Measurements from ENCODE around the gene CAT.

Gene CAT

DNA sequence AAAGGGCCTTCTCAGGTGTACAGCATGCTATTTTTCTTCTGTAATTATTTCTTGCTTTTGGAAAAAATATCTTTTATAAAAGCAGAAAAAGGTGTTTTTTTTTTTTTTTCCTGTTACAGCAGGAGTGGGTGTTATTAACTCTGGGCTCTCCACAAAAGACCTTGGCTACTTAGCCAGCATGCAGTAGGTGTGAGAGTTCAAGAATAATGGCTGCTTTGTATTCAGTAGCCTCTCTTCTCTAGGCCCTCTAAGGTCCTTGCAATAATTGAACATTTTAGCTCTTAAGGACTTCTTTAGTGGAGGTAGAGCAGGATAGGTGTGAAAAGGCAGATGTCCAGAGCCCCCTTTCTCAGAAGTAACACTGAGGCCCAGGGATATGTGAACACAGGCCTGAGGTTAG lies 71.5 kb downstream of the CAT start:
- Histone ChIP-seq H3K9me3 (no peaks in the 10 kb centered on the region), H3K27me3 (no peaks in the 10 kb centered on the region), H3K4me3 (ENCODE audit: low read depth in 1 of 2, low read length in 1 of 2) (no peak overlapping the region), H3K27ac (no peak overlapping the region), H3K36me3 (no peaks in the 10 kb centered on the region), H3K4me1 (ENCODE audit: control insufficient read depth in 1 of 2, insufficient read depth in 1 of 2, low read depth in 1 of 2, low read length in 1 of 2) (no peaks in the 10 kb centered on the region)
- no peak for TF ChIP-seq CTCF (IDR thresholded peaks at IDR 0.05)

GRCh38 chr11:34510673-34511072 lies 71.9 kb downstream of the CAT start:
- Histone ChIP-seq H3K4me3 (ENCODE audit: low read depth in 1 of 2, low read length in 1 of 2) (no peak overlapping the region), H3K27ac (no peak overlapping the region), H3K36me3 (no peaks in the 10 kb centered on the region), H3K27me3 (no peaks in the 10 kb centered on the region), H3K9me3 (no peaks in the 10 kb centered on the region), H3K4me1 (ENCODE audit: control insufficient read depth in 1 of 2, insufficient read depth in 1 of 2, low read depth in 1 of 2, low read length in 1 of 2) (no peaks in the 10 kb centered on the region)
- no peak for TF ChIP-seq CTCF (IDR thresholded peaks at IDR 0.05)

DNA sequence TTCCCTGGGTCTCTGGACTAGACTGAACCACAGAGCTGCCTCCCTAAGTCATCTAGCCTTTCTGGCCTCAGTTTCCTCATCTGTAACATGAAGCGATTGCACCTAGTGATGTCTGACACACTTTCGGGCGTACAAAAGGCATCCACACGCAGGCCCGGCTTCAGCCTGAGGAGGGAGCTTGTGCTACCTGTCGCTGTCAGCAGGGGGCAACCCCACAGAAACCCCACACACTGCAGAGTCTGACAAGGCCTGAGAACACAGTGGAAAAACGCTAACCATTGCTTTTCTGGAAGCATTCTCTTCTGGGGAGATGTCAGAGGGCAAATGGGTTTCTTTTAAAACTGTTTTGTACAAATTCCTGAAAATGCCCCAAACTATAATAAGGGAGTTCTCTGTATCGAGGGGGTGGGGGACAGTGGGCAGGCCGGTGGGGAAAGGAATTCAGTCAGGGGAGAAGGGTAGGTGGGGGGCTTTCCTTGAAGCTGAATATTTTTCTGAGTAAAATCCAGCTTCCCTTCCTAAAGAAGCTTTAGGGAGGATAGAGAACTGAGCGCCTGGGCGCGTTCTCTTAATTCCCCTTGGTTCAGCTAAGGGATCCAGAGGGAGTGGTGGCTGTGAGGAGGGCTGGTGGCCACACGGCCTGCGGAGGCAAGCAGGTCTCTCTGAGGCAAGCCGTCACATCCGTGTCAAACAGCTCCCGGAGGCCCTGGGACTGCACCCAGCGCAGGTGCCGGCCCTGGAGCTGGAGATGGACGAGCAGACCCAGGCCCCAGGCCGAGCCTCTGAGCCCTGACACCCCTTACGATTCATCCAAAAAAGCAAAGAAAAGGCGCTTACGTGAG lies 74.3 kb downstream of the CAT start:
- no peaks in the 10 kb centered on the region for H3K4me1 ChIP-seq (ENCODE audit: control insufficient read depth in 1 of 2, insufficient read depth in 1 of 2, low read depth in 1 of 2, low read length in 1 of 2)
- H3K27me3 ChIP-seq = peaks cover 11% of the 10 kb centered on the region
- no peaks in the 10 kb centered on the region for H3K36me3 ChIP-seq
- H3K4me3 ChIP-seq (ENCODE audit: low read depth in 1 of 2, low read length in 1 of 2) = no peak overlapping the region
- TF ChIP-seq CTCF (IDR thresholded peaks at IDR 0.05) = no peak
- no peaks in the 10 kb centered on the region for H3K9me3 ChIP-seq
- no peak overlapping the region for H3K27ac ChIP-seq

DNA sequence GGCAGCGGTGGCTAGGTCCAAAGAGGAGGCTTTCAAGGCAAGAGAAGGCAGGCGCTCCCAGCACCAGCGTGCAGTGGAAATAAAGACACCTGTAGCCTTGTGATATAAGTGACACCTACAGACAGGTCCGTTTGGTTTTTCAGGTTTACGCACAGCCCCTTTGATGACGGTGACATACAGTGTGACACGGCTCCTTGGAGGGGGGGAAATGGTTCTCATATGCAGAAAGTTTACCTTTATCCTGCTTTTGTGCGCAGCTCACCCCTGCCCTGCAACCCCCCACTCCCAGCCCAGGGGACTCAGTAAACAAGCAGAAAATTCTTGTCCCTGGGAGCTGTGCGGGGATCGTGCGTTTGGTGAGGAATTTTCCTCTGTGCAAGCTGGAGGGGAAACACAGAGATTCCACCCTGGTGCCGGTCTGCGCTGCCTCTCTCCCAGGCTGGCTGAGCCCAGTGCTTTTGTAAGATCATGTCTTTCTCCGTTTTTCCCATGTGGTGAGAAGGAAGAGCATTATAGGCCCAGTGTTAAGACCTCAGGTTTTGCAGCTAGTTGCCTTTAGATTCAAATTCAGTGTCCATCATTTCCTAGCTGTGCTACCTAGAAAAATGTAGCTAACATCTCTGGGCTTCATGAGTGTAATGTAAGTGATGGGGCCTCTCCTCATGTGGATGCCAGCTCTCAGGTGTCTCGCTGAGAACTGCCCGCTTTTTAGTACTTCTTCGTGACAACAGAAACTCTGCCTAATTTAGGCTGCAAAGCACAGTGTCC lies 75.1 kb downstream of the CAT start, which contains the start of gene ELF5:
ELF5 (minus strand) TSS at position 113 of the 768 bp plus-strand sequence. CDS start 8,045 bp downstream, outside the sequence.
- no peak within 1 kb of the TSS for H3K27ac ChIP-seq
- TF ChIP-seq CTCF (IDR thresholded peaks at IDR 0.05) = no peak
- peaks cover 12% of the 10 kb centered on the region for H3K27me3 ChIP-seq
- no peaks in the 10 kb centered on the region for H3K4me1 ChIP-seq (ENCODE audit: control insufficient read depth in 1 of 2, insufficient read depth in 1 of 2, low read depth in 1 of 2, low read length in 1 of 2)
- no peak within 1 kb of the TSS for H3K4me3 ChIP-seq (ENCODE audit: low read depth in 1 of 2, low read length in 1 of 2)
- no peaks in the 10 kb centered on the region for H3K9me3 ChIP-seq
- no peaks in the 10 kb centered on the region for H3K36me3 ChIP-seq

- no peaks in the 10 kb centered on the region for H3K4me1 ChIP-seq (ENCODE audit: control insufficient read depth in 1 of 2, insufficient read depth in 1 of 2, low read depth in 1 of 2, low read length in 1 of 2)
- peaks cover 12% of the 10 kb centered on the region for H3K27me3 ChIP-seq
- no peak for TF ChIP-seq CTCF (IDR thresholded peaks at IDR 0.05)
- H3K27ac ChIP-seq = no peak overlapping the region
- no peaks in the 10 kb centered on the region for H3K36me3 ChIP-seq
- H3K4me3 ChIP-seq (ENCODE audit: low read depth in 1 of 2, low read length in 1 of 2) = no peak overlapping the region
- H3K9me3 ChIP-seq = no peaks in the 10 kb centered on the region
These were observed 75.9 kb downstream of the CAT start for GRCh38 chr11:34514597-34514996.

All from neutrophil (primary cell).